Glutamatergic neuron (in vitro differentiated cells): ENCODE measurements around the gene CCL28. TPM values are rescaled to one million over a fixed set of nuclear protein-coding genes. Genes with fewer than 3 reads are reported as not detected.

Experiments
- DNase-seq: peaks from one replicate; pipeline ENCODE4 v3.0.0; 2022
- H3K27ac Mint-ChIP-seq: one replicate; pipeline ENCODE4 v1.8.0; 2020; ENCODE audit warnings: mild to moderate bottlenecking, mixed read lengths, inconsistent platforms; ENCODE audit not compliant: unreplicated experiment
- H3K27me3 Mint-ChIP-seq: one replicate; pipeline ENCODE4 v1.8.0; 2020; ENCODE audit warnings: mild to moderate bottlenecking, moderate library complexity, mixed read lengths, inconsistent platforms; ENCODE audit not compliant: unreplicated experiment
- H3K36me3 Mint-ChIP-seq: one replicate; pipeline ENCODE4 v1.8.0; 2020; ENCODE audit warnings: mild to moderate bottlenecking, mixed read lengths, inconsistent platforms; ENCODE audit not compliant: unreplicated experiment
- H3K4me1 Mint-ChIP-seq: one replicate; pipeline ENCODE4 v1.8.0; 2020; ENCODE audit warnings: mild to moderate bottlenecking, low read depth, mixed read lengths, inconsistent platforms; ENCODE audit not compliant: unreplicated experiment
- H3K4me3 Mint-ChIP-seq: one replicate; pipeline ENCODE4 v1.8.0; 2020; ENCODE audit warnings: mild to moderate bottlenecking, mixed read lengths, inconsistent platforms; ENCODE audit not compliant: unreplicated experiment
- H3K9me3 Mint-ChIP-seq: one replicate; pipeline ENCODE4 v1.8.0; 2020; ENCODE audit warnings: mild to moderate bottlenecking, moderate library complexity, mixed read lengths, inconsistent platforms; ENCODE audit not compliant: unreplicated experiment
- CTCF ChIP-seq: fragments of 200-600 bp; sonication (generic); IDR thresholded peaks from one replicate; pipeline ENCODE4 v1.5.0; 2021; ENCODE audit not compliant: partially characterized antibody, unreplicated experiment
- total RNA-seq: library from RNA; stranded (reverse); fragmentation: NEBNext Ultra II Directional; extraction: Animal tissue kit (Norgen Biotek cat#: 25700); gene quantifications from one replicate; pipeline ENCODE4 v1.2.1, GENCODE V29; 2021; ENCODE audit not compliant: unreplicated experiment

Gene CCL28
- total RNA-seq, 1 donor from 2014 or later, result 1.1 TPM

- Mint-ChIP-seq H3K36me3 (peaks cover 14% of the 10 kb centered on the region), H3K9me3 (peaks cover 6% of the 10 kb centered on the region), H3K4me3 (no peak overlapping the region), H3K27me3 (peaks cover 3% of the 10 kb centered on the region), H3K27ac (no peak overlapping the region), H3K4me1 (no peaks in the 10 kb centered on the region)
- no peak for TF ChIP-seq CTCF
- no peak for DNase-seq
These were observed 79.8 kb downstream of the CCL28 start for GRCh38 chr5:43332401-43332800.

Other genes starting within 250 kb of the CCL28 start
- gene NIM1K, start 220.2 kb downstream of the CCL28 start, total RNA-seq, result 10.5 TPM
- gene HMGCS1, start 99.0 kb downstream of the CCL28 start, total RNA-seq, result 452 TPM
- 6.8 TPM for gene TMEM267, start 71.5 kb upstream of the CCL28 start, total RNA-seq
- gene C5orf34, start 102.8 kb upstream of the CCL28 start, total RNA-seq, result 10.2 TPM
- 127 TPM for gene PAIP1, start 144.7 kb upstream of the CCL28 start, total RNA-seq
- gene NNT, start 190.8 kb upstream of the CCL28 start, total RNA-seq, result 152 TPM